GM21515 (cell line): ENCODE results near the gene FARSA.
"Not testable (repeated sequence)": the region's sequence is repeated elsewhere in the genome, so short reads cannot be mapped to it uniquely, and the experiment has no call there.

ENCODE experiments used
- ATAC-seq: cut with Tn5 transposase; IDR thresholded peaks from one replicate; pipeline ENCODE4 v1.9.1; 2021; ENCODE audit not compliant: unreplicated experiment

FARSA gene

GRCh38 chr19:12891553-12892021 is 41.9 kb downstream of the FARSA start:
- ATAC-seq, result no peak

GRCh38 chr19:12890787-12891552 is 42.5 kb downstream of the FARSA start, which contains the start of gene GCDH:
Gene GCDH, plus strand, starts transcription at chr19:12891160. Its CDS starts 145 bp downstream, at chr19:12891305.
- ATAC-seq, result peak; percentile 79

- not testable (repeated sequence) for ATAC-seq
These were observed 43.2 kb downstream of the FARSA start for GRCh38 chr19:12890299-12890786.

GRCh38 chr19:12888006-12888603 is 45.4 kb downstream of the FARSA start:
- ATAC-seq, result no peak

GRCh38 chr19:12886969-12887747 is 46.4 kb downstream of the FARSA start, which contains the start of gene KLF1:
Gene KLF1, minus strand, starts transcription at chr19:12887201. Its CDS starts 61 bp downstream, at chr19:12887140.
- ATAC-seq, result no peak

GRCh38 chr19:12886651-12886968 is 46.9 kb downstream of the FARSA start:
- no peak for ATAC-seq

GRCh38 chr19:12885749-12886650 is 47.5 kb downstream of the FARSA start:
- no peak for ATAC-seq

GRCh38 chr19:12884926-12885748 is 48.4 kb downstream of the FARSA start:
- no peak for ATAC-seq

GRCh38 chr19:12884627-12884925 is 48.9 kb downstream of the FARSA start:
- no peak for ATAC-seq

- no peak for ATAC-seq
These were observed 49.3 kb downstream of the FARSA start for GRCh38 chr19:12884202-12884601.

- no peak for ATAC-seq
These were observed 50.9 kb downstream of the FARSA start for GRCh38 chr19:12882589-12882988.

- peak; percentile 63 for ATAC-seq
These were observed 52.2 kb downstream of the FARSA start, which contains the start of gene DNASE2 for GRCh38 chr19:12881172-12881808. Gene DNASE2, minus strand, starts transcription at chr19:12881449. Its CDS starts 74 bp downstream, at chr19:12881375.

GRCh38 chr19:12880551-12881171 is 52.9 kb downstream of the FARSA start:
- no peak for ATAC-seq

GRCh38 chr19:12875086-12875485 is 58.4 kb downstream of the FARSA start:
- no peak for ATAC-seq

- no peak for ATAC-seq
These were observed 59.4 kb downstream of the FARSA start for GRCh38 chr19:12873891-12874745.

- no peak for ATAC-seq
These were observed 60.3 kb downstream of the FARSA start for GRCh38 chr19:12872941-12873890.
